ENCODE measurements around the gene YWHAE. TPM values are rescaled to one million over a fixed set of nuclear protein-coding genes. Genes with fewer than 3 reads are reported as not detected.

YWHAE gene
- total and polyA plus RNA-seq, 9 of the 15 experiments (the other 6 are each of a cell fraction or from before 2014, with no cell fraction given), result 184 to 727 (median 448) TPM

DNA sequence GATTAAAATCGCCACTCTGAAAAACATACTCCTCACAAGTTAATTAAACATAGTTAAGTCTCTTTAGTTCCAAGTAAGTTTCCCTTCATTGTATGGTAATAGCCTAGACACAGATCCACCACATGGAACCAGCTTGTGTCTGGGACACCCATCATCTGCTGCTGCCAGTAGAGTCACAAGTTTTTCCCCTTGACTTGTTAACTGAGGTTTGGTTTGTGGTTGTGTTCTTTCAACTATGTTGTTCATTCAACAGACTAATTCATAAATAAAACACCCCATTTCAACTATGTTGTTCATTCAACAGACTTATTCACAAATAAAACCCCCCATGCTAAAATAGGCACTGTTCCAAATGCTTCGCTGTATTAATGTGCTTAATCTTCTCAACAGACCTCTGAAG lies 24.4 kb downstream of the YWHAE start:
- Histone ChIP-seq H3K9ac (ENCODE audit: insufficient read depth in 1 of 2, low read depth in 2 of 2, low read length in 2 of 2) (no peak overlapping the region), H3K9me1 (ENCODE audit: control insufficient read depth, insufficient read depth, low read length) (no peaks in the 10 kb centered on the region), H3K79me2 (ENCODE audit: control insufficient read depth, insufficient read depth, low read length) (peaks cover 99% of the 10 kb centered on the region), H3K4me1 (replicated peaks in 1 of 2; ENCODE audit: control insufficient read depth in 2 of 2, insufficient read depth in 2 of 2, low read length in 2 of 2) (no peaks in the 10 kb centered on the region; a peak in 3 of 5 replicates), H3K27ac (ENCODE audit: extremely low read depth, low read depth, low read length) (no peak overlapping the region), H3K9me3 (replicated peaks; ENCODE audit: control insufficient read depth, insufficient read depth, low read depth, low read length) (no peaks in the 10 kb centered on the region), H3K27me3 (ENCODE audit: control insufficient read depth in 2 of 2, insufficient read depth in 2 of 2, low read length in 2 of 2) (no peaks in the 10 kb centered on the region), H3K4me2 (ENCODE audit: insufficient read depth, low read length) (no peak overlapping the region), H3K4me3 (no peak overlapping the region), H3K36me3 (ENCODE audit: control insufficient read depth, insufficient read depth, low read length) (peaks cover 75% of the 10 kb centered on the region), H2AFZ (ENCODE audit: low read depth, low read length) (no peak overlapping the region), H4K20me1 (replicated peaks; ENCODE audit: control insufficient read depth, insufficient read depth, low read length) (peaks cover 65% of the 10 kb centered on the region)
- ATAC-seq (no peak), DNase-seq (ENCODE audit: extremely low read depth in 1 of 4, low spot score in 3 of 4) (no peak), FAIRE-seq (no peak)
- intact Hi-C loops (cut with micrococcal nuclease) (no loop called here), in situ Hi-C loops (cut with MboI) (no loop called here)
- WGBS (ENCODE audit: insufficient coverage, low coverage, missing lambda C conversion rate), result 17% methylated on average over 2 of the region's 2 CpGs
- no peak for TF ChIP-seq PHB2 (IDR thresholded peaks at IDR 0.05; ENCODE audit: low read depth)
- TF ChIP-seq, protein P1, sequence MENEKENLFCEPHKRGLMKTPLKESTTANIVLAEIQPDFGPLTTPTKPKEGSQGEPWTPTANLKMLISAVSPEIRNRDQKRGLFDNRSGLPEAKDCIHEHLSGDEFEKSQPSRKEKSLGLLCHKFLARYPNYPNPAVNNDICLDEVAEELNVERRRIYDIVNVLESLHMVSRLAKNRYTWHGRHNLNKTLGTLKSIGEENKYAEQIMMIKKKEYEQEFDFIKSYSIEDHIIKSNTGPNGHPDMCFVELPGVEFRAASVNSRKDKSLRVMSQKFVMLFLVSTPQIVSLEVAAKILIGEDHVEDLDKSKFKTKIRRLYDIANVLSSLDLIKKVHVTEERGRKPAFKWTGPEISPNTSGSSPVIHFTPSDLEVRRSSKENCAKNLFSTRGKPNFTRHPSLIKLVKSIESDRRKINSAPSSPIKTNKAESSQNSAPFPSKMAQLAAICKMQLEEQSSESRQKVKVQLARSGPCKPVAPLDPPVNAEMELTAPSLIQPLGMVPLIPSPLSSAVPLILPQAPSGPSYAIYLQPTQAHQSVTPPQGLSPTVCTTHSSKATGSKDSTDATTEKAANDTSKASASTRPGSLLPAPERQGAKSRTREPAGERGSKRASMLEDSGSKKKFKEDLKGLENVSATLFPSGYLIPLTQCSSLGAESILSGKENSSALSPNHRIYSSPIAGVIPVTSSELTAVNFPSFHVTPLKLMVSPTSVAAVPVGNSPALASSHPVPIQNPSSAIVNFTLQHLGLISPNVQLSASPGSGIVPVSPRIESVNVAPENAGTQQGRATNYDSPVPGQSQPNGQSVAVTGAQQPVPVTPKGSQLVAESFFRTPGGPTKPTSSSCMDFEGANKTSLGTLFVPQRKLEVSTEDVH (IDR thresholded peaks at IDR 0.05; ENCODE audit: low read depth, partially characterized antibody), result no peak
- TF ChIP-seq ZNF24 (IDR thresholded peaks at IDR 0.05), result no peak
- no peak for TF ChIP-seq ZKSCAN3 (CRISPR knock-in tag; IDR thresholded peaks at IDR 0.05)
- no peak for TF ChIP-seq ZNF77 (CRISPR knock-in tag; IDR thresholded peaks at IDR 0.05)
- TF ChIP-seq GTF2A2 (tag; IDR thresholded peaks at IDR 0.05), result no peak
- no peak for TF ChIP-seq PCBP1 (IDR thresholded peaks at IDR 0.05; ENCODE audit: low read depth, low read length, poor library complexity, severe bottlenecking)
- no peak for TF ChIP-seq PRMT5 (CRISPR knock-in tag; IDR thresholded peaks at IDR 0.05)
- TF ChIP-seq TBL1XR1 (IDR thresholded peaks at IDR 0.05; ENCODE audit: low read length in 2 of 2), result no peak
- no peak for TF ChIP-seq SNIP1 (IDR thresholded peaks at IDR 0.05; ENCODE audit: low read depth)
- TF ChIP-seq, protein P2, sequence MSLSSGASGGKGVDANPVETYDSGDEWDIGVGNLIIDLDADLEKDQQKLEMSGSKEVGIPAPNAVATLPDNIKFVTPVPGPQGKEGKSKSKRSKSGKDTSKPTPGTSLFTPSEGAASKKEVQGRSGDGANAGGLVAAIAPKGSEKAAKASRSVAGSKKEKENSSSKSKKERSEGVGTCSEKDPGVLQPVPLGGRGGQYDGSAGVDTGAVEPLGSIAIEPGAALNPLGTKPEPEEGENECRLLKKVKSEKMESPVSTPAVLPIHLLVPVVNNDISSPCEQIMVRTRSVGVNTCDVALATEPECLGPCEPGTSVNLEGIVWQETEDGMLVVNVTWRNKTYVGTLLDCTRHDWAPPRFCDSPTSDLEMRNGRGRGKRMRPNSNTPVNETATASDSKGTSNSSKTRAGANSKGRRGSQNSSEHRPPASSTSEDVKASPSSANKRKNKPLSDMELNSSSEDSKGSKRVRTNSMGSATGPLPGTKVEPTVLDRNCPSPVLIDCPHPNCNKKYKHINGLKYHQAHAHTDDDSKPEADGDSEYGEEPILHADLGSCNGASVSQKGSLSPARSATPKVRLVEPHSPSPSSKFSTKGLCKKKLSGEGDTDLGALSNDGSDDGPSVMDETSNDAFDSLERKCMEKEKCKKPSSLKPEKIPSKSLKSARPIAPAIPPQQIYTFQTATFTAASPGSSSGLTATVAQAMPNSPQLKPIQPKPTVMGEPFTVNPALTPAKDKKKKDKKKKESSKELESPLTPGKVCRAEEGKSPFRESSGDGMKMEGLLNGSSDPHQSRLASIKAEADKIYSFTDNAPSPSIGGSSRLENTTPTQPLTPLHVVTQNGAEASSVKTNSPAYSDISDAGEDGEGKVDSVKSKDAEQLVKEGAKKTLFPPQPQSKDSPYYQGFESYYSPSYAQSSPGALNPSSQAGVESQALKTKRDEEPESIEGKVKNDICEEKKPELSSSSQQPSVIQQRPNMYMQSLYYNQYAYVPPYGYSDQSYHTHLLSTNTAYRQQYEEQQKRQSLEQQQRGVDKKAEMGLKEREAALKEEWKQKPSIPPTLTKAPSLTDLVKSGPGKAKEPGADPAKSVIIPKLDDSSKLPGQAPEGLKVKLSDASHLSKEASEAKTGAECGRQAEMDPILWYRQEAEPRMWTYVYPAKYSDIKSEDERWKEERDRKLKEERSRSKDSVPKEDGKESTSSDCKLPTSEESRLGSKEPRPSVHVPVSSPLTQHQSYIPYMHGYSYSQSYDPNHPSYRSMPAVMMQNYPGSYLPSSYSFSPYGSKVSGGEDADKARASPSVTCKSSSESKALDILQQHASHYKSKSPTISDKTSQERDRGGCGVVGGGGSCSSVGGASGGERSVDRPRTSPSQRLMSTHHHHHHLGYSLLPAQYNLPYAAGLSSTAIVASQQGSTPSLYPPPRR (CRISPR knock-in tag; IDR thresholded peaks at IDR 0.05; ENCODE audit: borderline replicate concordance), result no peak
- TF ChIP-seq NUFIP1 (IDR thresholded peaks at IDR 0.05; ENCODE audit: partially characterized antibody), result no peak
- BruUV-seq (replicated peaks), result no TSS peak
- POLR2A ChIA-PET, result interaction anchor here (0.7 to 1.0 kb wide), 3 partner anchors 10 to 185 kb away, joined by 3 to 4 read pairs (median 4); no protein-coding TSS in a partner anchor
- CTCF ChIA-PET (ENCODE audit: low intra/inter-chr PET ratio), result no interaction called here

All from K562 (cell line).